Measurements from ENCODE around the gene AP2A2.

AP2A2 gene

DNA sequence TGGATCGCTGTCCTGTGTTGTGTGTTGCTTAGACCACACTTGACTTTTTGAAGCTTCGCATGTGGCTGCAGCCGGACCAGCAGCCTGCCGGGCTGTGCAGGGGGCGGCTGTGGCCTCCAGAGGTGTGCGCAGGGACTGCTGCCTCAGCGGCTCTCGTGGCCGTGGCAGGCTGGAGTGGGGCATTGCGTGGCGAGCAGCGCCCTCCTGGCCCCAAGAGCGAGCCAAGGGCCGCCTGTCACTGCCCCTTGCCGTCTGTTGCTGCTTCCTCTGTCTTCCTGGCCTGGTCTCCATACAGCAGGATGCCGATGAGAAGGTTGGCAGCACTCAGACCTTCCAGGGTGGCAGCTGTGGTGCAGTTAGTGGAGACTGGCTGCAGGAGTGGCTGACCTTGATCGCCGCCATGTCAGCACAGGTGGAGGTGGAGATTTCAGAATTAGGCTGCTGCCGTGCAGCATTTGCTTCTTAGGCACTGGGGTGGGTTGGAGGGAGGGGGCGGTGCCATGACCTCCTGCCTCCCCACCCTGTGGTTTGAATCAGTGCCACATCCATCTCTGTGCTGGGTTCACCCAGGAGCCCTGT is 76.8 kb downstream of the AP2A2 start:
- H3K27me3 Mint-ChIP-seq, result no peaks in the 10 kb centered on the region
- H3K4me1 Mint-ChIP-seq (ENCODE audit: low read depth), result peaks cover 26% of the 10 kb centered on the region
- no peak overlapping the region for H3K4me3 Mint-ChIP-seq
- intact Hi-C loops (cut with micrococcal nuclease), result no loop called here
- no peaks in the 10 kb centered on the region for H3K9me3 Mint-ChIP-seq
- peaks cover 100% of the 10 kb centered on the region for H3K36me3 Mint-ChIP-seq (ENCODE audit: low read depth)
- H3K27ac Mint-ChIP-seq, result no peak overlapping the region

DNA sequence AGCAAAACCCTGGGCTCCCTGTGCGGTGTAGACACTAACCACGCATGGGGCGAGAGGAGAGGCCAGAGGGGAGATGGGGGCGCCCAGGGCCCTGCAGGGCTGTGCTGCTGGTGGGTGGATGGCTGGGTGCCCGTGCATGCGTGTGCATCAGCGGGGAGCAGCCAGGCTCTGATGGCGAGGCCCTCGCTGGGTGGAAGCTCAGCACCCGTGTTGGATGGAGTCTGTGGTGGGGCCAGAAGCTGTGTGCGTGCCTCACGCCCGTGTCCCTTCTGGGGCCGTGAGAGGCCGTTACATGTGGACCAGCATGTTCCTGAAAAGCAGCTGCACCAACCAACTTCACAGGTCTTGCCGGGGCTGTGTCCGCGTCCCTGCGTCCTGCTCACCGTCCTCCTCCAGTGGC is 77.5 kb downstream of the AP2A2 start:
- Mint-ChIP-seq H3K4me3 (no peak overlapping the region), H3K27ac (no peak overlapping the region), H3K36me3 (ENCODE audit: low read depth) (peaks cover 100% of the 10 kb centered on the region), H3K4me1 (ENCODE audit: low read depth) (peaks cover 26% of the 10 kb centered on the region), H3K27me3 (no peaks in the 10 kb centered on the region), H3K9me3 (no peaks in the 10 kb centered on the region)
- intact Hi-C loops (cut with micrococcal nuclease), result no loop called here

DNA sequence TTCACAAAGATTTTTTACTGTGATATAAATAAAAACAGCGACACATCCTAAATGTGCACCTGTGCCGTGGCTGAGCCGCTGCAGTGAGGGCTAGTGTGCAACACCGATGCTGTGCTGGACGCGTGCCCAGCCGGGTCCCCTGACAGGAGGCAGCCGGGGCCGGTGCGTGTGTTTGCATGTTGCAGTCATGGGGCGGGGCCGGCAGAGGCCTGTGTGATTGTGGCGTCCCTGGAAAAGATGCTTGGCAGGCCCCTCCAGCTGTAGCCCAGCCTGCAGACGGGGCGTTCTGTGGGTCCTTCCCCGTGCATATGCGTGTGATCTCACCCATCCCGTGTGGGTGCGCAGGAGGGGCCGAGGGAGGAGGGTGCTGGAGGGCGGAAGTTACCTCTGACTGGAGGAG is 80.3 kb downstream of the AP2A2 start:
- intact Hi-C loops (cut with micrococcal nuclease), result no loop called here
- peaks cover 25% of the 10 kb centered on the region for H3K4me1 Mint-ChIP-seq (ENCODE audit: low read depth)
- no peak overlapping the region for H3K27ac Mint-ChIP-seq
- H3K9me3 Mint-ChIP-seq, result no peaks in the 10 kb centered on the region
- no peak overlapping the region for H3K4me3 Mint-ChIP-seq
- peaks cover 100% of the 10 kb centered on the region for H3K36me3 Mint-ChIP-seq (ENCODE audit: low read depth)
- H3K27me3 Mint-ChIP-seq, result no peaks in the 10 kb centered on the region

DNA sequence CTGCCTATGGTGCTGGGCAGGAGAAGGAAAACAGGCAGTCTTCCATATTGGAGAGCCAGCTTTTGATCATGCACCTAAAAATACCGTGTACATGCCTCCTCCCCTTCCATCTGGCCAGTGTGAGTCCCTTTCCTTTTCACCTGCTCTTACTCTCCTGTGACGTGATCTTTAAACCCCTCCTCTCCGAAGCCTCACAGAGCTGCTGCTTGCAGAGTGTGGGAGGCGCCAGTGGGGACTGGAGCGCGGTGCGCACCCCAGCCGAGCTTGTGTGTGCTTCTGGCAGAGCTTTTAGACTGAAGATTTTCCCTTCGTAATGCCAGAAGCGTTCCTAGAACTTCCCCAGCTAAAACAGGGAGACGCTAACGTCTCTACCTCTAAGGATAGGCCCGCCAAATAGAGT is 81.1 kb downstream of the AP2A2 start:
- H3K4me3 Mint-ChIP-seq, result no peak overlapping the region
- no peaks in the 10 kb centered on the region for H3K9me3 Mint-ChIP-seq

DNA sequence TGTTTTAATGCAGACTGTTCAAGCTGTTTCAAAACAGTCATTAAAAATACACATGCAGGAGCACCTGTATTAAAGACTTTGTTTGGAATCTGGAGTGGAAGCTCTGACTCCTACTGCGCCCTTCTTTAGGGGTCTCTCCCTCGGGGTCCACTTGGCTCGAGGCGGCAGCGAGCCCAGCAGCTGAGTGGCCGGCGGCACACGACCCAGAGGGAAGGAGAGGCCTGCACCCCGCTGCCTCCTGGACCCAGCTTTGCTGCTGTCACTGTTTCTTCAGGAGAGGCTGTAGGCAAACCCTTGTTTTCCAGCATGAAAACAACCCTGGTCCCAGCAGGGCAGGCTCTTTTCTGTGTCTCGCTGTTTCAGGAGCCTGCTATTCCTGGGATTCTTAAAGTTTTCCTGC is 81.6 kb downstream of the AP2A2 start:
- Mint-ChIP-seq H3K4me3 (no peak overlapping the region), H3K27me3 (no peaks in the 10 kb centered on the region), H3K36me3 (ENCODE audit: low read depth) (peaks cover 100% of the 10 kb centered on the region), H3K27ac (no peak overlapping the region), H3K9me3 (no peaks in the 10 kb centered on the region), H3K4me1 (ENCODE audit: low read depth) (peaks cover 13% of the 10 kb centered on the region)
- intact Hi-C loops (cut with micrococcal nuclease), result no loop called here

More for the DNA sequence above, 81.1 kb downstream of the AP2A2 start:
- Mint-ChIP-seq H3K27ac (no peak overlapping the region), H3K4me1 (ENCODE audit: low read depth) (peaks cover 17% of the 10 kb centered on the region), H3K36me3 (ENCODE audit: low read depth) (peaks cover 100% of the 10 kb centered on the region), H3K27me3 (no peaks in the 10 kb centered on the region)
- intact Hi-C loops (cut with micrococcal nuclease), result no loop called here

DNA sequence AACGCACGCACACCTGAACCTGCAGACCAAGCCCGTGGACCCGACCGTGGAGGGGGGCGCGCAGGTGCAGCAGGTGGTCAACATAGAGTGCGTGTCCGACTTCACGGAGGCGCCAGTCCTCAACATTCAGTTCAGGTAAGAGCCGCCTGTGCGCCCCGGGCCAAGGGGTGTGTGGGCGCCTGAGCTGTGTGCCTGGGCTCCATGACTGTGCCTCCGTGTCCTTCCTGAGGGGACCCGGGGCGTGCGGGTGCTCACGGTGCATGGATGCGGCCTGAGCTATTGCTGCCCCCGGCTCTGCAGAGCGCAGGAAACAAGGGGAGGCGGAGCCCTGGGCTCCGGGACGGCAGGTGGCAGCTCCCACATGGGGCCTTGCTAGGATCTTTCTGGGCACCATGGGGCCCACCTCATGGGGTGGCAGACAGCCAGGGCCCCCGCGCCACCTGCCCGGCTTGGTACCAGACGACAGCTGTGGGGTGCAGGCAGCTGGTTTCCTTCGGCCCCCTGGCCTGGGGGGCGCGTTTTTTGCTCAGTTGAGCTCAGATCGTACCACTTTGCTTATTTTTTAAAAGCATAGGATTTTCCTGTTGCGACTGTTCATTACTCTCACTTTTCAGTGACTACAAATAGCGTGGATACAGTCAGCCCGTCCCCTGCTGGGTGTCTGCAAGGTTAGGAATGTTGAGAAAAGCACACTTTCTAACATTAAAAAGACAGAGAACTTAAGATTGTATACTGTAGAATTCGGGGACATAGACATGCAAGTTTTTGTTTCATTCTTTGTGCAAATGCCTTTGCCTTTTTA is 82.5 kb downstream of the AP2A2 start:
- H3K4me3 Mint-ChIP-seq, result no peak overlapping the region
- intact Hi-C loops (cut with micrococcal nuclease), result no loop called here
- peaks cover 100% of the 10 kb centered on the region for H3K36me3 Mint-ChIP-seq (ENCODE audit: low read depth)
- H3K4me1 Mint-ChIP-seq (ENCODE audit: low read depth), result peaks cover 13% of the 10 kb centered on the region
- no peaks in the 10 kb centered on the region for H3K27me3 Mint-ChIP-seq
- no peak overlapping the region for H3K27ac Mint-ChIP-seq
- H3K9me3 Mint-ChIP-seq, result no peaks in the 10 kb centered on the region

DNA sequence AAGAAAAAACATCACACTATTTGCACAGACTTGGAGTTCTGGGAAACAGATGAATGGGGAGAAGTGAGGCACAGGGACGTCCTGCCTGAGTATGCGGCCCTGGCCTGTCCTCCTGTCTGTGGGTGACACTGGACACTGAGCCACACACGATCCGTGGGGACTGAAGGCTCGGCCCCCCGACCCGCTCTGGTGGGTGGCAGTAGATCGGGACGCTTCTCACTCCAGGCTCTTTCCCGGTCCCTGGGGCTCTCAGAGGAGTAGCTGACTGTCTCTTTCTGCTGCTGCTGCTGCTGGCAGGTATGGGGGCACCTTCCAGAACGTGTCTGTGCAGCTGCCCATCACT is 83.1 kb downstream of the AP2A2 start:
- no peak overlapping the region for H3K27ac Mint-ChIP-seq
- H3K36me3 Mint-ChIP-seq (ENCODE audit: low read depth), result peaks cover 100% of the 10 kb centered on the region
- H3K27me3 Mint-ChIP-seq, result no peaks in the 10 kb centered on the region
- no peak overlapping the region for H3K4me3 Mint-ChIP-seq
- peaks cover 13% of the 10 kb centered on the region for H3K4me1 Mint-ChIP-seq (ENCODE audit: low read depth)
- H3K9me3 Mint-ChIP-seq, result no peaks in the 10 kb centered on the region
- intact Hi-C loops (cut with micrococcal nuclease), result no loop called here

DNA sequence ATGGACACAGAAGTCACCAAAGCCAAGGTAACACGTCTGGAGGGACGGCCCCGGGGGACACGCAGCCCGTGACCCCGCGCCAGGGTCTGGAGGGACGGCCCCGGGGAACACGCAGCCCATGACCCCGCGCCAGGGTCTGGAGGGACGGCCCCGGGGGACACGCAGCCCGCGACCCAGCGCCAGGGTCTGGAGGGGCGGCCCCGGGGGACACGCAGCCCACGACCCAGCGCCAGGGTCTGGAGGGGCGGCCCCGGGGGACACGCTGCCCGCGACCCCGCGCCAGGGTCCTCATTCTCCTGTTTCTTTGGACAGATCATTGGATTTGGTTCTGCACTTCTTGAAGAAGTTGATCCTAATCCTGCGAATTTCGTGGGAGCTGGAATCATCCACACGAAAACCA is 83.7 kb downstream of the AP2A2 start:
- Mint-ChIP-seq H3K27ac (no peak overlapping the region), H3K27me3 (no peaks in the 10 kb centered on the region), H3K4me3 (no peak overlapping the region), H3K4me1 (ENCODE audit: low read depth) (peaks cover 13% of the 10 kb centered on the region), H3K9me3 (no peaks in the 10 kb centered on the region), H3K36me3 (ENCODE audit: low read depth) (peaks cover 100% of the 10 kb centered on the region)
- intact Hi-C loops (cut with micrococcal nuclease), result no loop called here

DNA sequence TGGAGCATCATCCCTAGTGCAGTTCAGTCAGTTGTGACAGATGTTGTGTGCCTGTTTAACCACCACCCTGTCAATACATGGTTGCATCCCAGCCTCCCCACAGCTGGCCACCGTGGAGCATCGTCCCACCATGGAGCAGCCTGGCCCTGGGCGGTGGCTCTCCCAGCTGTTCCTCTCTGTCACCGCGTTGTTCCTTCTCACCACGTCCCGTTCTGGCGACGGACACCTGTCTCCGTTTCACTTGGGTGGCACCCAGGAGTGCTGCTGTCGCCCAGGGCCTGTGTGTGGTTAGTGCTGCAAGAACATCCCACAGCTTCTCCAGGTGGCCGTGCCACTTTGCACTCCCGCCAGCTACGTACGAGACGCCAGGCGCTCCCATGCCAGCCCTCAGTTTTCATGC is 84.3 kb downstream of the AP2A2 start:
- Mint-ChIP-seq H3K27ac (no peak overlapping the region), H3K36me3 (ENCODE audit: low read depth) (peaks cover 100% of the 10 kb centered on the region), H3K4me3 (no peak overlapping the region), H3K4me1 (ENCODE audit: low read depth) (peaks cover 15% of the 10 kb centered on the region), H3K27me3 (no peaks in the 10 kb centered on the region), H3K9me3 (no peaks in the 10 kb centered on the region)
- intact Hi-C loops (cut with micrococcal nuclease), result no loop called here

DNA sequence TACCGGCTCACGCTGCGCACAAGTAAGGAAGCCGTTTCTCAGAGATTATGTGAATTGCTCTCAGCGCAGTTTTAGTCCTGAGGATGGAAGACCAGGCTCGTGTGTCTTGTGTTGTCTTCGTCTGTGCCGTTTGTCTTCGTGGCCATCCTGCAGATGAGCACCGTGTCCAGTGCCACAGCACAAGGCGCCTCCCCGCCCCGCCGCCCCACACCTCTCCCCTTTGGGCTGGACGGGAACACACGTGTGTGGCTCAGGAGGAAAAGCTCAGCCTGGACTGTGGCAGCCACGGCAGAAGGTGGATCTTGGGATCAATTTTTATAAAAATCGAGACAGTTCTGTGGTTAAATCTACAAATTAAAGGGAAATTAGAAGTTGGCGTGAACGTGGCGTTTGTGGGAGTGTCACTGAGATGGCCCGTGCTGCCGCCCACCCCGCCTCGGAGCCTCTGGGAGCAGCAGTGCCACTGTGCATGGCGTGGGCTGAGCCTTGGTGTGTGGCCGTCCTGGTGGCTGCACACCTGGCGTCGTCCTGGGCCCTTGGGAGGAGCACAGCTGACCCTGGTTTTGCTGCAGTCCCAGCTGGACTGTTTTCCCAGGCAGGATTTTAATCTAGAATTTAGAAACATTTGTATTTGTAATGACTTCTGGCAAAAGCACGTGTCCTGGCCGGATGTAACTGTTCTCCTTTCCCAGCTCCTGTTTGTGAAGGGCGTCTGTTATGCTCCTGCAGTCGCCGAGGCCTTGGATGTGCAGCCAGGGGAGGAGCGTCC is 85.1 kb downstream of the AP2A2 start:
- Mint-ChIP-seq H3K27me3 (no peaks in the 10 kb centered on the region), H3K27ac (no peak overlapping the region), H3K4me1 (ENCODE audit: low read depth) (peaks cover 22% of the 10 kb centered on the region), H3K9me3 (no peaks in the 10 kb centered on the region), H3K4me3 (no peak overlapping the region), H3K36me3 (ENCODE audit: low read depth) (peaks cover 100% of the 10 kb centered on the region)
- intact Hi-C loops (cut with micrococcal nuclease), result no loop called here

DNA sequence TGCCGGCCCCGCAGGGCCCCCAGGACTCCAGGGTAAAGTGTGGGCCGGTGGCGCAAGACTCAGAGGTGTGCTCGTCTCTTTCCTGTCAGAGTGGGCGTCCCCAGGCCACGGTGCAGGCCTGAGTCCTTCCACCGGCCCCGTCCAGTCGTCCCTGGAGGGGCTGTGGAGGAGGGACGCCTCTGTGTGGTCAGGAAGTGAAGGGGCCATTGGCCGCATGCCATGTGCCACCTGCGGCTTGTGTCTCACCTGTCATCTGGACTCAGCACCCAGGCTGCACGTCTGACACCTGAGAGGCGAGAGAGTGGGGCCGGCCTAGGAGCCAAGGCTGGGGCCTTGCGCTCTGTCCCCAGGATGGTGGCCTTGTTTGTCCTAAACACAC is 85.6 kb downstream of the AP2A2 start:
- Mint-ChIP-seq H3K4me1 (ENCODE audit: low read depth) (peaks cover 28% of the 10 kb centered on the region), H3K27ac (no peak overlapping the region), H3K9me3 (peaks cover 3% of the 10 kb centered on the region), H3K4me3 (no peak overlapping the region), H3K27me3 (no peaks in the 10 kb centered on the region), H3K36me3 (ENCODE audit: low read depth) (peaks cover 100% of the 10 kb centered on the region)
- intact Hi-C loops (cut with micrococcal nuclease), result no loop called here

DNA sequence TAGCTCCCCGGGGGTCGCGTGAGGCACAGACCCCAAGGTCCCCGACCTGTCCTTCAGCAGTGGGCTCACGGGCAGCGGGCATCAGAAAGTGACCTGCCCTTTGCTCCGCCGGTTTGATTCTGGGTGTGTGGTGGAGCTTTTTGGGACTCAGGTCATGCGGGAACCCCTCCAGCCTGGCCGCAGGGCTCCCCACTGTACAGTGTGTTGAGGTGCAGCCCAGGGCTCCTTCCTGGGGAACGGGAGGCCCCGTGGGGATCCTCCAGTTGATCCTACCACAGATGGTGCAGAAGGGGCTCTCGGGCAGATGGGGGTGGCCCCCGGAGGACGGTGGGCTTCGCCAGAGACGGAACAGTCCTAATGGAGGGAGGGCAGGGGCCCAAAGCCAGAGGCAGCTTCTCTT is 86.6 kb downstream of the AP2A2 start:
- peaks cover 38% of the 10 kb centered on the region for H3K4me1 Mint-ChIP-seq (ENCODE audit: low read depth)
- intact Hi-C loops (cut with micrococcal nuclease), result no loop called here
- H3K27ac Mint-ChIP-seq, result no peak overlapping the region
- no peak overlapping the region for H3K4me3 Mint-ChIP-seq
- no peaks in the 10 kb centered on the region for H3K27me3 Mint-ChIP-seq
- peaks cover 13% of the 10 kb centered on the region for H3K9me3 Mint-ChIP-seq
- H3K36me3 Mint-ChIP-seq (ENCODE audit: low read depth), result peaks cover 100% of the 10 kb centered on the region

DNA sequence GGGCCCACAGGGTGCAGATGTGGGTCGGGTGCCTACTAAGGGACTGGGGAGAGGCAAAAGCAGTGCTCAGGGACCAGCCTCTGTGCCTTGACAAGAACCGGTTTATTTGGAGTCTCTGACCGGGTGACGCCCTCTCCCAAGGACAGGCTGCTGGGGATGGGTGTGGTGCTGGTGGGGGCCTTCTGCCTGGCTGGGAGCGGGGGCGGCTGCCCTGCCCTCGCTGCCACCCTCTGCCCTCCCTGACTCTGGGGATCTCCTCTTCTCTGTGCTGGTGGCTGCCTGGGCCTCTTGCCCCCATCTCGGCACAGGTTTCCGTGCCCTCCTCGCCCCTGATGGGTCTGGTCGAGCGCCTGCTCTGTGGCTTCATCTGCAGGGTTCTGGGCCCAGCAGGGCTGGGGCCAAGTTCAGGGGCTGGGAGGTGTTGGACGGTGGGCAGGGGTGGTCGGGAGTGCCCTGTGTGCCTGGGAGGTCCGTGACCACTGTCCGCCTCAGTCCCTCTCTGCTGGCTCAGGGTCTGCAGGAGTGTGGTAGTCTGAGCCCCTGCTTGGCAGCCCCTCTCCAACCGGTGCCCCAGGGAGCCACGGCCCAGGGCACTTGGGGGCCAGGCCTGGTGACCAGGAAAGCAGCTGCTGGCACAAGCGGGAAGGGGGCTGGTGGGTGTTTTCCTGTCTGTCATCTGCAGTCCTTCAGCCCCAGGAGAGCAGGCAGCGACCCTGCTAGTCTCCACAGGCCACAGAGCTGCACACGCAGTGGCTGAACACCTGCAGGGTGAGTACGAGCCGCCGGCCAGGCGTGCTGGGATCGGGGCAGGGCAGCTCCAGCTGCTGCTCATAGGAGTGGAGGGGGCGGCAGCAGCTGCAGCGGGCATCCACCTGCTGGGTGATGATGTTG is 87.3 kb downstream of the AP2A2 start:
- intact Hi-C loops (cut with micrococcal nuclease), result no loop called here
- Mint-ChIP-seq H3K4me1 (ENCODE audit: low read depth) (peaks cover 45% of the 10 kb centered on the region), H3K4me3 (no peak overlapping the region), H3K27me3 (no peaks in the 10 kb centered on the region), H3K9me3 (peaks cover 18% of the 10 kb centered on the region), H3K36me3 (ENCODE audit: low read depth) (peaks cover 100% of the 10 kb centered on the region), H3K27ac (no peak overlapping the region)

DNA sequence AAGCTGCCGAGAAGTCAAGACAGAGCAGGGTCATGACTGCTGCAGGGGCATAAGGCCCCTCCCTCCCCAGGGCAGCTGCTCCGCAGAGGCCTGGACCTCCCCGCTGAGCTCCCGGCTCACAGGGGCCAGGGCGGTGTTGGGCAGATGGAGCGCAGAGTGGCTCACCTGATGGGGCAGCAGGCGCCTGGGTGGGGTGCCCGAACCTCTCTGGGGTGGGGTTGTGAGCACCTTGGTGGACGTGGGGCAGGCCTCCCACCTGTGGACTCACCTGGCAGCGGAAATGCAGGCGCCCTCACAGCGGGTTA is 87.9 kb downstream of the AP2A2 start:
- H3K4me3 Mint-ChIP-seq, result no peak overlapping the region
- no peak overlapping the region for H3K27ac Mint-ChIP-seq
- H3K4me1 Mint-ChIP-seq (ENCODE audit: low read depth), result peaks cover 50% of the 10 kb centered on the region
- H3K9me3 Mint-ChIP-seq, result peaks cover 18% of the 10 kb centered on the region
- intact Hi-C loops (cut with micrococcal nuclease), result no loop called here
- peaks cover 100% of the 10 kb centered on the region for H3K36me3 Mint-ChIP-seq (ENCODE audit: low read depth)
- no peaks in the 10 kb centered on the region for H3K27me3 Mint-ChIP-seq

Data from dendritic cell treated with granulocyte-macrophage colony-stimulating factor and Interleukin-4, amounts not matched to agents 40 ng/mL and 50 ng/mL, for 4 days (primary cell).